HFFc6 (cell line): ENCODE data around the gene FAM72D. TPM values are rescaled to one million over a fixed set of nuclear protein-coding genes. Genes with fewer than 3 reads are reported as not detected.
"Not testable (repeated sequence)": the region's sequence is repeated elsewhere in the genome, so short reads cannot be mapped to it uniquely, and the experiment has no call there.

Source experiments
- DNase-seq: peaks from one replicate; pipeline ENCODE4 v3.0.0-alpha.2; 2018
- H3K27ac Mint-ChIP-seq: 2 replicates; pipeline ENCODE4 v1.8.0; 2020; ENCODE audit warnings: mild to moderate bottlenecking, mixed read lengths
- H3K27me3 Mint-ChIP-seq: 2 replicates; pipeline ENCODE4 v1.8.0; 2021; ENCODE audit warnings: mild to moderate bottlenecking, moderate library complexity, mixed read lengths; ENCODE audit not compliant: insufficient read depth
- H3K36me3 Mint-ChIP-seq: 2 replicates; pipeline ENCODE4 v1.8.0; 2021; ENCODE audit warnings: low read depth, mixed read lengths
- H3K4me1 Mint-ChIP-seq: 2 replicates; pipeline ENCODE4 v1.8.0; 2020; ENCODE audit warnings: low read depth, mixed read lengths
- H3K4me3 Mint-ChIP-seq: 2 replicates; pipeline ENCODE4 v1.8.0; 2020; ENCODE audit warnings: mild to moderate bottlenecking, moderate library complexity, mixed read lengths
- H3K9me3 Mint-ChIP-seq: 2 replicates; pipeline ENCODE4 v1.8.0; 2020; ENCODE audit warnings: mild to moderate bottlenecking, mixed read lengths
- long read RNA-seq: library from polyadenylated mRNA; unstranded; transcript quantifications from one replicate; pipeline ENCODE4 v2.0.0, GENCODE V29; 2019
- total RNA-seq, 6 experiments: library from RNA; stranded (reverse); fragmentation: NEBNext Ultra II Directional; extraction: Animal tissue kit (Norgen Biotek cat#: 25700); gene quantifications; 2 replicates in 1 of 6; 3 replicates in 5 of 6; pipeline ENCODE4 v1.2.3, GENCODE V29; 2021

FAM72D gene
- total RNA-seq, result 1 to 10 TPM in 5 of 6 experiments, under 1 TPM in 1; 0.28 to 3.0 (median 1.9) TPM
- long read RNA-seq, partial matches to known transcripts, result 0 of 2 reads
- long read RNA-seq, other reads (novel, unspliced or antisense), result 1 of 2 reads

DNA sequence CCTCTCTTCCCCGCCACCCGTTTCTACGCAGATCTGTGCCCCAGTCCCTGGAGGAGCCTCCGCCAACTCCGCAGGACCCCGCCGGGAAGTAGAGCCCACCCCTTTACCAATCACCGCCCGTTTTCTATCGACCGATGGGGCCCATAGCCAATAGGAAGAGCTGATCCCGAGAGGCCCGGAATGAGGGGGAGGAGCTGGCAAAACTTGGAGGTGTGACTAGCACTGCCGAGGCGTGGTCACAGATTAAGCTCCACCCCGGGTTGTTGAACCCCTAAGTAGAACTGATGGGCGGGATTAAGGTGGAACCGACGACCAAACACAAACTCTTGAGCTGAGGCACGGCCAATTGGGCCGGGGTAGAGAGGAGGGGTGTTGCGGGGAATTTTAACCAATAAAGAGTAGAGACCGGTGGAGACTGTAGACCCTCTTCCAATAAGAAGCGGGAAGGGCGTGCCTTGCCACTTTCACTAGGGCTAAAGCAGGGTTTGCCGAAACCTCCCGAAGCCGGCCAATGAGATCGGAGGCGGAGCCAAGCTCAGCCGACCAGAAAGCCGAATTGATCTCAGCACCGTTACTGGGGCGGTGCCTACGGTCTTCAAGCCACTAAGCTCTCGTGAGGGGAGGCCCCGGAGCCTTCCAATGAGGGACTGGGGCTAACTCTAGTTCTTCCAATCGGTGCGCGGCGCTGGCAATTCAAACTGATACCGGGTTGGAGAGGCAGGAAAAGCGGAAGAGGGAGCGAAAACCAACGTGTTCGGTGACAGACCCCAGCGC lies at the start of gene FAM72D, which contains the start of gene SRGAP2B:
FAM72D (plus strand) TSS at position 691 of the 774 bp plus-strand sequence. CDS start 874 bp downstream, outside the sequence.
SRGAP2B (minus strand) TSS at position 45 of the 774 bp plus-strand sequence. CDS start 2,427 bp downstream, outside the sequence.
- not testable (repeated sequence) for H3K27me3 Mint-ChIP-seq, H3K36me3 Mint-ChIP-seq, H3K9me3 Mint-ChIP-seq, H3K4me1 Mint-ChIP-seq, DNase-seq, H3K27ac Mint-ChIP-seq, H3K4me3 Mint-ChIP-seq

DNA sequence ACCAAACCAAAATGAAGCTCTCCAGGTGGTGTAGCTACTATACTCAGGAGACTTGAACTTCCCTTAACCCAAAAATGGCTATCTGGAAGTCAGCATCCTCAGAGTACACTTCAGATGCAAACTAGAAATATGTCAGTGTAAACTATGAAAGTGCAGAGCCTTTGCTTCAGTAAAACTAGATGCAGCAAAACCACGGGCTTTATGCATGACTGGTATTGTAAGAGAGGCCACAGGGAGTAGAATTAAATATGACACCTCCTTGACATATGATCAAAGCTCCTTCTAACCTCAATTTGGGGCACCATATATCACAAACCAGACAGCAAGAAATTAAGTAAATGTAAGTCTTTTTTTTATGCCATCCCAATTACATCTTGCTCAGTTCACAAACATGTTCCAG lies 48.2 kb upstream of the FAM72D start:
- not testable (repeated sequence) for H3K4me1 Mint-ChIP-seq

DNA sequence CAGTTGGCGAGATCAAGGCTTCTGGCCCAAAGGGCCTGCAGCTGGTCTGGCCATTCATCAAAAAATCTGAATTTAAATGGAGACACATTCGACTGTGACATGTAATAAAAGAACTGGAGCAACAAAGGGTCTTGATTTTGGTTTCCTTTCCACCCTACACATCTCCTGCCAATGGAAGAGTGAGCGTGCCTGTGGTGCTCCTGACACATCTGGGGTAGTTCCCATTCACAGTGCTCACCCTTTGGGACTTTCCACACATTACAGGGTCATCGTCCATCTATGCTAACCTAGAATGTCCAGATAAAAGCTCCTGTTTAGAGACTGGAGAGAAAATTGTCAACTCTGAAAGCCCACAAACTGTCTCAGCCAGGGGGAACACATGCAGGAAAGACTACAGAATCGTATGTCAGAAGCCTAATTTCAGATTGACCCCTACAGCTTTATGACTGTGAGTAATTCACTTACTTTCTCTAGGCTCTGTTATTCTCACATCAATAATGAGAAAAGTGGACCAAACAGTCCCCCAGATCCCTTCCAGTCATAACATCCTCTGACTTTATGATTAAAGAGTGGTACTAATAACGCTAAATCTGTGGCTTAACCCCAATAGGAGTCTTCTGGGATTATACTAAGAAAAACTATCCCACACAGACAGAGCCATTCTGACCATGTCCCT lies 47.5 kb upstream of the FAM72D start:
- H3K27me3 Mint-ChIP-seq, H3K4me1 Mint-ChIP-seq, H3K27ac Mint-ChIP-seq, H3K9me3 Mint-ChIP-seq, H3K4me3 Mint-ChIP-seq, H3K36me3 Mint-ChIP-seq, DNase-seq: not testable (repeated sequence)

More for the DNA sequence above, 48.2 kb upstream of the FAM72D start:
- not testable (repeated sequence) for H3K9me3 Mint-ChIP-seq, H3K36me3 Mint-ChIP-seq, DNase-seq, H3K27ac Mint-ChIP-seq, H3K27me3 Mint-ChIP-seq, H3K4me3 Mint-ChIP-seq

DNA sequence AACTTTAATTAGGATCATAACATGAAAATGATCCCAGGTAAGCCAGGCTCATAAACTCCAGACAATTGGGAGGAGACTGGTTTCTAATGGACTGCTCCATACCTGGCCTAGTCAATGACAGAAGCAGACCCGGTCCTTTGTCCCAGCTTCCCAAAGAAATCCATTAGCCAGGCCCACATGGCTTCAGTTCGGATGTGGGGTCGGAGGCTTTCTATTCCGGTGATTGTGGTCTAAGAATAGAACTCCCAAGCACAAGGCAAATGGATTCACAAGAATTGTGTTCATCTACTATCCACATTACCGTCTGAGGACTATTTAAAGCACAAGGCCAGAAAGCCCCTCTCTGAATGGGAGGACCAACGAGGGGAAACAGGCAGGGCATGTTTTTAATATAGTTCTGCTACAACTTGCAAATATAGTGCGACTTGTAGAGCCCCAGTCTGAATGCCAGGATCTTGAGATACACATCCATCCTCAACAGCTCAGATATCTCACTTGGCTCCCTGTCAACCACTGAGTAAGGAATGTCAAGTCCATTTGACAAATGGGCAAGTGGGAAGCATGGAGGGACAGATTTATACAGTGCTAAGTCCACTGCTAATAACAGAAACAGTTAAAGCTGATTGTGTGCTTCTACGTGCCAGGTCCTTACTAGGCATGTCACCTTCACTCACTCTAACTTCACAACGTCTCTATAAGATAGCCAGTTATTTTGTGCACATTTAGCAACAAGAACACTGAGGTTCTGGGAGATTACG lies 43.6 kb upstream of the FAM72D start:
- H3K4me3 Mint-ChIP-seq, H3K27ac Mint-ChIP-seq, DNase-seq, H3K36me3 Mint-ChIP-seq, H3K27me3 Mint-ChIP-seq, H3K9me3 Mint-ChIP-seq, H3K4me1 Mint-ChIP-seq: not testable (repeated sequence)

DNA sequence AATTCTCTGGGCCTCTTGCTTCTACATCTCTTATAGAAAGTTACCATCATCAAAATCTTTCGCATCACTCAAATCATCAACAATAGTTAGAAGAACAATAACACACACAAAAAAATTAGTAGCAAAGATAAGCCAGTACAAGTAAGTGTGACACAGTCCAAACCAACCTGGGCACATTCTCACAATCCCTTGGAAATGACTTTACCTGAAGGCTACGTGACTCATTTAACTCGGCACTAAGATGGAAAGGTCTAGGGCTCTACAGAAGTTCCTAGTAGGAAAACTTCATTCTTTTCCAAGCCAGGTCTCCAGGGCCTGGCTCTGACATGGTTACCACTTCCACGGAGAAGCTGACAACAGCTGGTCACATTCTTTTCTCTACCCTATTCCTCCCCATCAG lies 42.3 kb upstream of the FAM72D start:
- H3K4me3 Mint-ChIP-seq, H3K27me3 Mint-ChIP-seq, H3K4me1 Mint-ChIP-seq, H3K36me3 Mint-ChIP-seq, H3K9me3 Mint-ChIP-seq, H3K27ac Mint-ChIP-seq, DNase-seq: not testable (repeated sequence)

DNA sequence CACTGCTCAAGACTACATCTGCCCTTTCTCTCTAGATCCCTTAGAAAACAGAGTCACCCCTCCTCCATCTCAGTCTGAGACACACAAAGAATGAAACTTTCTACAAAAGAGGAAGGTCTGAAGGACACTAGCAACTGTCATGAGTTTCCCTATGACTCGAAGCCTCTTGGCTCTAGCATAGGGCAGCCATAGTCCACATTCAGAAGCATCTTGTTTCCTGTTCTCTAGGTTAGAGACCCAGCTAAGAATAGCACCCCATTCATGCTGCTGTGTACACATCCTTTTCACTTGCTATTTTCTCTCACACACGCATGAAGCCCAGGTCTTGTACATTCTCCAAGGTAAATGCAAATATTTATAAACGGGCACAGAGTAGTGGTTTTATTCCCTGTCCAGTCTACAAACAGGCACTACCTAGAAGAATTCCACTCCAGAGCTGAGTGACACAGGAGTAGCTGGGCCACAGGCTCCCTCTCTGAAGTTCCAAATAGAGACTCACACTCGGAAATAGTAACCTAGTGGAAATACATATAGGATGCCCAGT lies 40.5 kb upstream of the FAM72D start:
- H3K36me3 Mint-ChIP-seq, H3K4me1 Mint-ChIP-seq, DNase-seq, H3K4me3 Mint-ChIP-seq, H3K27me3 Mint-ChIP-seq, H3K9me3 Mint-ChIP-seq, H3K27ac Mint-ChIP-seq: not testable (repeated sequence)

DNA sequence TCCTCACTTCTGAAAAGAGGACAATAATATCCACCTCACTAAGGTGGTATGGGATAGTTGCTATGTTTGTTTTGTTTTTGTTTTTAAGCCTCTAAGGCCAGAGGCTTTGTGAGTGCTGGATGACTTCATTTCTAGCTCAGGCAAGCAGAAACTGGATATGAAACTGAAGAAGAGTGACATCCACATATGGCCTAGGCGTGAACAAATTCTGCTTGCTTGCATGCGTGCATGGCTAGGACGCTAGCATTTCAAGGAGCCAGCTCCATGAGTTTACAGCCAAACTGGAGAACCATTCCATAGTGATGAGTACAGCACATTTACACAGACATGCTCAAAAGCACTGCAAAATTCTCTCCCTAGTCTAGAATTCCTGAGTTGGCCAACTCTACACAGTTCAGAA lies 37.6 kb upstream of the FAM72D start:
- H3K36me3 Mint-ChIP-seq, DNase-seq, H3K27ac Mint-ChIP-seq: not testable (repeated sequence)

DNA sequence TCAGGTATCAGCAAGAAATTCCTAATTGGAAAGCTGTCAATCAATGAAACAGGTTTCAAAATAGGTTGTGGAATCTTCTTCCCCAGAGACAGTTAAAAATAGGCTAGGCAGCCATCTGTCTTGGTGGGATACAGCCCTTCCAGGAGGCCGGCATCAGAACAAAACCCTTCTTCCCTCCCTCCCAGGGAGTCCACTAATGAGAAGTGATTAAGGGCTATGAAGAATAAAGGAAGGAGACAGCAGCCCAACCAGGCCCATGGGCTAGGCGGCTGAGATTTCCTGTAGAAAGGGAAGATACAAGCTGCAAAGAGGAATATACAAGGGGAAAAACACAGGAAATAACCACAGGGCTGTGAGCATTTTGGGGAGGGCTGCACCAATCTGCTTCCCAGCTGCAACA lies 32.5 kb upstream of the FAM72D start:
- not testable (repeated sequence) for H3K9me3 Mint-ChIP-seq, H3K4me1 Mint-ChIP-seq, H3K27ac Mint-ChIP-seq, H3K36me3 Mint-ChIP-seq, DNase-seq, H3K4me3 Mint-ChIP-seq, H3K27me3 Mint-ChIP-seq

More for the DNA sequence above, 37.6 kb upstream of the FAM72D start:
- not testable (repeated sequence) for H3K9me3 Mint-ChIP-seq, H3K27me3 Mint-ChIP-seq, H3K4me3 Mint-ChIP-seq, H3K4me1 Mint-ChIP-seq

DNA sequence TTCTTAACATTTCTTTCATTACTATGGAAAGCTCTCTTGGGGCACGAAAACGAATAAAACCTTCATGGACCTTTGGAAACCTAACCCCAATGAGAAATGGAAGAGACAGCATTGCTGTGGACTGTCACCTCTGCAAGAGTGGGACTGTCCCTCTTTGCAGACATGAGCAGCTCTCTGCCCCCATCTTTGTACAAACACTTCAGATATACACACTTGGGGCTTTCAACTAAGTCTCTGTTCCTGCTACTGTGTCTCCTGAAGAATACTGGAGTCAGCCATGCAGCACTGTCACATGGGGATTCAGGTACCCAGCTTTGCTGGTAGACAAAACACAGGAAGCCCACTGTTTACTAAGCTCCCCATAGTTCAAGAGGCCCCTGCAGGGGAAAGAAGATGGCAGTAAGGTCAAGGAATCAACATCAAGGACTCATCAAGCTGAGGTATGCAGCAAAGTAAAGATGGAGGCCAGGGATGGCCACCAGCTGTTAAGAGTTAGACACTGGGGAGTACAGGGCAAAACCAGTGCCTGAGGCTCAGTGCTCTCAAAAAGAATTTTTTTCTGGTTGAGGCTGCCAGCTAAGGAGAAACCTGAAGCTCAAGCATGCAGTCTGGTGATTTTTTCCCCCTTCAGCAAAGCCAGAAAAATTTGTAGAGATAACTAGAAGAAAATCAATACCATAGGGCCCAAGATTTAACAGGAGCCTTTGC lies 31.7 kb upstream of the FAM72D start:
- H3K4me3 Mint-ChIP-seq, H3K9me3 Mint-ChIP-seq, H3K4me1 Mint-ChIP-seq: not testable (repeated sequence)

DNA sequence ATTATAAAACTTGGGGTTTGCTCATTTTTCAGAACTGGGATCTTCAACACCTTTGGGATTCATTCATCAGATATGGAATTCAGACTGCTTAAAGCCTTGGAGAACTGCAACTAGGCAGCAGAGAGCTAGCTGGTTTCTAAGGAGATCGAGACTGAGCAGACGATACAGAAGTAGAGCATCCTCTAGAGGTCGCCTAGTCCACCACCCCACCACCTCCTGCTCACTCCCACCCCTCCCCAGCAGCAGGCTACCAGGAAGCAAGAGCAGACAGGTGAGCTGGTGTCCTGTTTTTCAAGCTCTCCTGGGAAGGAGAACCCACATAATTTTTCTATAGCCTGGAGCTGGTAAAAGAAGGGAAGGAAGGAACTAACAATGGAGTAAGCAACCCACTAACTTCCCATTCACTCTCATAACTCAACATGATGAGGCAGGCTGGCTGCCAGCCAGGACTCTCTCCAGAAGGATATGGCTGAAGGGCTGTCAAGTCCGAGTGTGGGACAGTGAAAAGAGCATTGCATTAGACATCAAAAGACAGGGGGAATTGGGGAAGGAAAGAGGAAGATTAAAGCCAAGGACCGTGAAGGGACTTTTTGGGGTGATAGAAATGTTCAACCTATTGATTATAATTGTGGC lies 30.5 kb upstream of the FAM72D start:
- not testable (repeated sequence) for DNase-seq, H3K4me1 Mint-ChIP-seq, H3K9me3 Mint-ChIP-seq, H3K36me3 Mint-ChIP-seq, H3K27me3 Mint-ChIP-seq, H3K4me3 Mint-ChIP-seq, H3K27ac Mint-ChIP-seq

More for the DNA sequence above, 31.7 kb upstream of the FAM72D start:
- not testable (repeated sequence) for DNase-seq, H3K27me3 Mint-ChIP-seq, H3K27ac Mint-ChIP-seq, H3K36me3 Mint-ChIP-seq

DNA sequence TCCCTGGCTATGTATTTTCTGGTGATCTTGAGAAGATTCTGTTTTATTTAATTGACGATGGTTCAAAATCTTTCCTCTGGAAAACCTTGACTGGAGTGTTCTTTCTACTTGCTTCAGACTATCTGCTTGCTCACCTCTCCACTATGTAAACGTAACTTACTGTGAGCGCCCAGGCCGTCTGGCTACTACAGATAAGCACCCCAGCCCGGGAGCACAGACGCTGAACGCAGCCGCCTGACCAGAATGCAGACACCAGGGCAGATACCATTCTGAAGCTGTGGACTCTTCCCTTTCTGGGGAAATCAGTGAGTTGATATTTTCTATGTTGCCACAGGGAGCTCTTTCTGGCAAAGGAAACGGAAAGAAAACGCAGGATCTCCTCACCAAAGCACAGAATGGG lies 29.3 kb upstream of the FAM72D start:
- not testable (repeated sequence) for H3K27ac Mint-ChIP-seq, H3K36me3 Mint-ChIP-seq, DNase-seq, H3K27me3 Mint-ChIP-seq, H3K4me1 Mint-ChIP-seq, H3K9me3 Mint-ChIP-seq, H3K4me3 Mint-ChIP-seq

DNA sequence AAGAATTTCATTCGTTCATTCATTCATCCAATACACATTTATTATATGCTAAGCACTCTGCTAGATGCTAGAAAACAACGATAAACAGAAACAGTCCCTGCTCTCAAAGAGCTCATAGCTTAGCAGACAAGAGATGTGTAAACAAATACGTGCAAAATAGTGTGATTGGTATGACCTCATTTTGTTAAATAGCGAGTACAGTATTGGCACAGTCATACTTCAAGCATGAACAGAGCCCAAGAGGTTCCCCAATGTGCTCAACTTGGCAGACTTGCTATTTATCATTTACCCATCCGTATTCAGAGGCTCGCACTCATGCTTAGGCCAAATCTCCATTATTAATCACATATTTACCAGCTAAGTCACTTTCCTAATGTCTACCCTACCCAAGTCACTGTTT lies 24.2 kb upstream of the FAM72D start:
- not testable (repeated sequence) for H3K27me3 Mint-ChIP-seq, DNase-seq, H3K4me1 Mint-ChIP-seq, H3K36me3 Mint-ChIP-seq, H3K9me3 Mint-ChIP-seq, H3K4me3 Mint-ChIP-seq, H3K27ac Mint-ChIP-seq
